Keratinocyte (primary cell): Measurements from ENCODE around the gene TOP2A.

ENCODE experiments used
- CTCF ChIP-seq, 3 experiments: IDR thresholded peaks in 1 of 3; conservative IDR thresholded peaks in 1 of 3; optimal IDR thresholded peaks in 1 of 3; 2 replicates in 2 of 3; 3 replicates in 1 of 3; pipeline versions ENCODE3 to v1.5.1; 2011; ENCODE audit warnings: low read length in 3 of 3, mild to moderate bottlenecking in 3 of 3, moderate library complexity in 2 of 3, control low read depth in 1 of 3, inconsistent platforms in 1 of 3; ENCODE audit not compliant: insufficient read depth in 2 of 3; ENCODE audit errors: extremely low read depth in 1 of 3
- EZH2 ChIP-seq: IDR thresholded peaks from one replicate; pipeline ENCODE4 v1.6.1; 2012; ENCODE audit warnings: inconsistent platforms, mild to moderate bottlenecking, low read length, moderate library complexity

DNA sequence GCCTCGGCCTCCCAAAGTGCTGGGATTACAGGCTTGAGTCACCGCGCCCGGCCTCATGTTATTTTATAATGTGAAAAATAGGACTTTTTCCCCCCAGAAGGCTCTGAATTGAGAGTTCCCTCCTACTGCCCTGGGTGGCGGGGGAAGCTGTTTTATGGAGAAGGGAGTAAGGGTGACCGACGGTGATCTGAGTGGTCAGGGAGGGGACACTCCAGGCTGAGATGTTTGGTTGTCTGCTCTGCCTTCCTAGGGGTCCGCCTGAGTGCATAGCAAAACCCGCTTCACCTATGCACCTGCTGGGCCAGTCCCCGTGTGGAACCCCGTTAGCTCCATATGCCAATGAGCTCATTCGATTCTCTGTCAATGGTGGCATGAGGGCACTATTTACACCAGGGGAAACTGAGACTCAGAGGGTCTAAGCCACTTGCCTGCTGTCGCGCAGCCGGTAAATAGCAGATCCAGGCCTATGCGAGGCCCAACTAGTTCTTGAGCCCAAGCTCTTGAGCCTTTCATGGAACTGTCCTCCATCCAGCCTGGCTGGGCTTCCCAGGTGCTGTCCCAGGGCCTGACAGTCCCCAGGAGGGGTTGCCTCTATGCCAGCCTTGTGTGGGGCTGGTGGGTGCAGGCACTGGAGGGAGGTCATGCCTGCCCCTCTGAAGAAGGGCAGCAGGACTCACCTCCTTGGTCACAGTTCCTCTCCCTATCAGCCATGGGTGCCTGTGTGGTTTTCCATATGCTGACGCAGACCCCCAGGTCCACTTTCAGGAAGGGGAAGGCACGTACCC, 51.4 kb downstream of the TOP2A start:
- TF ChIP-seq CTCF (optimal IDR thresholded peaks at IDR 0.05 in 1 of 3, IDR thresholded peaks at IDR 0.05 in 1 of 3, conservative IDR thresholded peaks at IDR 0.05 in 1 of 3; ENCODE audit: extremely low read depth in 1 of 3, insufficient read depth in 2 of 3, low read length in 3 of 3), result no peak
- no peak for TF ChIP-seq EZH2
